ENCODE measurements around the gene XYLT1.

XYLT1 gene

GRCh38 chr16:17316005-17316404 lies 154.8 kb downstream of the XYLT1 start (continued):
- no peak for TF ChIP-seq ZSCAN18 (tag by site-specific recombination; IDR thresholded peaks at IDR 0.05)

- no peak overlapping the region for H3K27ac ChIP-seq (ENCODE audit: extremely low read depth, low read depth, low read length)
- TF ChIP-seq OVOL3 (tag by site-specific recombination; IDR thresholded peaks at IDR 0.05): no peak
- no peak overlapping the region for H3K4me3 ChIP-seq (ENCODE audit: low read depth, low read length)
- H3K9me3 ChIP-seq (ENCODE audit: control insufficient read depth, insufficient read depth, low read depth, low read length): no peaks in the 10 kb centered on the region
- CTCF ChIA-PET: no interaction called here
- POLR2A ChIA-PET: no interaction called here
- no peaks in the 10 kb centered on the region for H3K36me3 ChIP-seq (ENCODE audit: control insufficient read depth in 2 of 2, insufficient read depth in 1 of 2, low read length in 2 of 2)
- no peaks in the 10 kb centered on the region for H3K4me1 ChIP-seq (ENCODE audit: control insufficient read depth, insufficient read depth, low read length)
Observed at GRCh38 chr16:17313793-17314547, 156.8 kb downstream of the XYLT1 start.

GRCh38 chr16:17313085-17313611 lies 157.6 kb downstream of the XYLT1 start:
- CTCF ChIA-PET: no interaction called here
- Histone ChIP-seq H3K27ac (ENCODE audit: extremely low read depth, low read depth, low read length) (no peak overlapping the region), H3K9me3 (ENCODE audit: control insufficient read depth, insufficient read depth, low read depth, low read length) (no peaks in the 10 kb centered on the region), H3K36me3 (ENCODE audit: control insufficient read depth in 2 of 2, insufficient read depth in 1 of 2, low read length in 2 of 2) (no peaks in the 10 kb centered on the region), H3K4me3 (ENCODE audit: low read depth, low read length) (no peak overlapping the region), H3K4me1 (ENCODE audit: control insufficient read depth, insufficient read depth, low read length) (no peaks in the 10 kb centered on the region)
- TF ChIP-seq ZNF121 (tag by site-specific recombination; IDR thresholded peaks at IDR 0.05): no peak
- TF ChIP-seq ZNF792 (tag by site-specific recombination; IDR thresholded peaks at IDR 0.05): no peak
- no peak for TF ChIP-seq ELK4 (IDR thresholded peaks at IDR 0.05; ENCODE audit: borderline replicate concordance, low read depth, low read length)
- TF ChIP-seq ZNF350 (tag by site-specific recombination; IDR thresholded peaks at IDR 0.05): no peak
- TF ChIP-seq ZNF707 (tag by site-specific recombination; IDR thresholded peaks at IDR 0.05): no peak
- TF ChIP-seq ZBTB48 (tag by site-specific recombination; IDR thresholded peaks at IDR 0.05): no peak
- TF ChIP-seq ZNF488 (tag by site-specific recombination; IDR thresholded peaks at IDR 0.05): no peak
- TF ChIP-seq EGR2 (tag by site-specific recombination; IDR thresholded peaks at IDR 0.05; ENCODE audit: low read depth): no peak
- TF ChIP-seq GLIS1 (tag by site-specific recombination; IDR thresholded peaks at IDR 0.05): no peak
- TF ChIP-seq ZNF274 (IDR thresholded peaks at IDR 0.05; ENCODE audit: low read length): no peak
- TF ChIP-seq ZNF274 (tag by site-specific recombination; IDR thresholded peaks at IDR 0.05; ENCODE audit: borderline replicate concordance): no peak
- TF ChIP-seq GLI4 (tag by site-specific recombination; IDR thresholded peaks at IDR 0.05): no peak
- TF ChIP-seq ZNF513 (tag by site-specific recombination; IDR thresholded peaks at IDR 0.05): no peak
- no peak for TF ChIP-seq ZNF830 (tag by site-specific recombination; IDR thresholded peaks at IDR 0.05; ENCODE audit: low read depth)
- no peak for TF ChIP-seq ZNF560 (tag by site-specific recombination; IDR thresholded peaks at IDR 0.05; ENCODE audit: borderline replicate concordance)
- no peak for TF ChIP-seq ZNF654 (tag by site-specific recombination; IDR thresholded peaks at IDR 0.05; ENCODE audit: low read depth)
- no peak for TF ChIP-seq OVOL3 (tag by site-specific recombination; IDR thresholded peaks at IDR 0.05)
- TF ChIP-seq HIC1 (tag by site-specific recombination; IDR thresholded peaks at IDR 0.05): no peak
- no peak for TF ChIP-seq ZNF501 (tag by site-specific recombination; IDR thresholded peaks at IDR 0.05)
- POLR2A ChIA-PET: no interaction called here

All from HEK293 (cell line).